ENCODE measurements around the gene PPM1K.

GRCh38 chr4:88275949-88276515, 8.3 kb downstream of the PPM1K start:
- TF ChIP-seq CTCF (IDR thresholded peaks at IDR 0.05 in 2 of 3, conservative IDR thresholded peaks at IDR 0.05 in 1 of 3; ENCODE audit: insufficient read depth in 2 of 3, low read depth in 1 of 3, low read length in 3 of 3) (no peak), SOX6 (IDR thresholded peaks at IDR 0.05) (no peak), POLR2AphosphoS5 (IDR thresholded peaks at IDR 0.05; ENCODE audit: control insufficient read depth, insufficient read depth, low read depth, low read length) (no peak), CBX3 (IDR thresholded peaks at IDR 0.05; ENCODE audit: borderline replicate concordance in 1 of 2, low read length in 2 of 2) (no peak), ZNF140 (CRISPR knock-in tag; IDR thresholded peaks at IDR 0.05) (no peak), ZBTB40 (IDR thresholded peaks at IDR 0.05) (no peak), ZBTB40 (CRISPR knock-in tag; IDR thresholded peaks at IDR 0.05) (no peak), ZNF23 (CRISPR knock-in tag; IDR thresholded peaks at IDR 0.05) (no peak), MTA2 (IDR thresholded peaks at IDR 0.05; ENCODE audit: low read depth) (no peak), POLR2AphosphoS2 (IDR thresholded peaks at IDR 0.05; ENCODE audit: low read length) (no peak), SRF (CRISPR knock-in tag; IDR thresholded peaks at IDR 0.05) (no peak), ZNF24 (IDR thresholded peaks at IDR 0.05) (no peak), ELF4 (CRISPR knock-in tag; IDR thresholded peaks at IDR 0.05) (no peak), BRF1 (IDR thresholded peaks at IDR 0.05; ENCODE audit: borderline replicate concordance, extremely low read depth, insufficient read length) (no peak)
